Fibroblast of skin of scalp (primary cell): ENCODE measurements around the gene GBA2.

Source experiments
- DNase-seq: peaks from one replicate; pipeline ENCODE4 v3.0.0-alpha.2; 2013

The GBA2 gene

DNA sequence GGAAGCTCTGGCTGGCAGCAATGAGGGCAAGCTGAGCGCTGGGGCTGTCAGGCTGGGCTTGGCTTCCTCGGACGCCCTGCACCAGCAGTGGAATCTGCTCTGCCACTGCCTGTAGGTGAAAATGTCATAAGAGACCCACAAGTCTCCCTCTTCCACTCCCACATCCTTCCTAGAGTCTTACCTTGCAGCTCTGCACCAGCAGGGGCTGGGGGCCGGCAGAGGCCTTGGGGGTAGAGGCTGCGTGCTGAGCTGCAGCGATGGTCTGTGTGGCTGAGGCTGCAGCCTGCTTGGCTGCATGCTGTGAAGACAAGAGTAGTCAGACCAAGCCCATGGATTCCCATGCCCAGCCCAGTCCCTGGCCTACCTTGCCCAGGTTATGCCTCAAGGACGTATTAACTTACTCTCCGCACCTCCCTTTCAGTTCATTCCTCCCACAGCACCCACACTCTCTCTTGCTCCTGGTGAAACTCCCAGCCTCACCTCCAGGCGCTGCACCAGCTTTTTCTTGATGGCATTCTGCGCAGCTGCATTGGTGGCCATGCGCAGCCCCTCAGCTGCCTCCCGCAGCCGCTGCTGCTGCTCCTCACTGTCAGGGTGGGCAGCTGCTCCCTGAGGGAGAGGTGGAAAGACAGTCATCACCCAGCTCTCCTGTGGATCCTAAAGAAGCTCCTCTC lies 34.3 kb downstream of the GBA2 start:
- DNase-seq: no peak

DNA sequence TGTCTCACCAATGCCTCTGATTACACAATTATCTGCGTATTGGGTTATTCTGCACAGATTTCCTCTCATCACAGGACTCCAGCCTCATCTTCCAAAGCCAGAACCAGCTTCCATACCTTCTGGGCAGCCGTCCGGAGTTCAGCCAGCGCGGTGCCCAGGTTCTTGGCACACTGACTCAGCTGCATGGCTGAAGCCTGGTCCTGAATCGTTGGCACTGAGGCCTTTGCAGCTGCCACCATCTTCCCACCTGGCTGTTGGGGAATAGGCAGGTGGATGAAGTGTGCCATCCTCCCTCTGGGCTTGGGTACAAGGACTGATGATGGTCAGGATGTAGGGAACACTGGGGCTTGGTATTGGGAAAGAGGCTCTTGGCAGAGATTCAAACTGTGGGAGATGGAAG lies 34.9 kb downstream of the GBA2 start:
- DNase-seq: no peak

DNA sequence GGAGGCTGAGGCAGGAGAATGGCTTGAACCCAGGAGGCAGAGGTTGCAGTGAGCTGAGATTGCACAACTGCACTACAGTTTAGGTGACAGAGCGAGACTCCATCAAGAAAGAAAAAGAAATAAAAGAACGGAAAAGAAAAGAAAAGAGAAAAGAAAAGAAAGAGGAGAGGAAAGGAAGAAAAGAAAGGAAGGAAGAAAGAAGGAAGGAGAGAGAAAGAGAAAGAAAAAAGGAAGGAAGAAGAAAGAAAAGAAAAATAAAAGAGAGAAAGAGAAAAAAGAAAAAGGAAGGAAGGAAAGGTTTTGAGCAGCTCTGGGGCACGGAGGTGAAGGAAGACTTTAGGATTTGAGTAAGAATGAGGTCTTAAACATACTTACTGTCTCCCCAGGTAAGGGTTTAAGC lies 35.5 kb downstream of the GBA2 start:
- no peak for DNase-seq

DNA sequence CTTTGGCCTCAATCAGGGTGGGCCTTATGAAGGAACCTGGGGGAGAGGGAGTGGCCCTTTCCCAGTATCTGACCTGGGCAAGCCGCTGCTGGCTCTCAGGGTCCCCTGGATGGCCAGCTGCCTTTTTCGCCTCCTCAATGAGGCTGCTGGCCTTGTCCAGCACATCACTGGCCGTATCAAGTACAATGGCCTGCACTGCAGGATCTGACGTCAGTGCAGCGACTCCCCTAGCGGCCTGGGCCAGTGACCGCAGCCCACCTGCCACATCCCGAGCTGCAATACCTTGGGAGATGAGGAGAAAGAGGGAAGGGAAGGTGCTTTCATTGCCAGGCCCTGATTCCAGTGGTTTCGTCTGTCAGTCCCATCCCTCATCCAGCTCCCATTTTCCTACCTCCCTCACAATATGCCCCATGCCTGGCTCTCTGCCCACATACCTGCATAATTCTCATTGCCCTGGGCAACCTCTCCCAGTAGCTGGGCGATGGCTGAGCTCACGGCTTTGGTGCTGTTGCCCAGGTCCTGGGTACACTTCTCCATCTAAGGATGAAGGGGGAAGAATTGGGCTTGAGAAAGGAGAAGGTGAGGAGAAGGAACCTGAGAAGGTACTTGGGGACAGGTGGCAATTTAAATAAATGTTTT lies 36.1 kb downstream of the GBA2 start:
- no peak for DNase-seq

DNA sequence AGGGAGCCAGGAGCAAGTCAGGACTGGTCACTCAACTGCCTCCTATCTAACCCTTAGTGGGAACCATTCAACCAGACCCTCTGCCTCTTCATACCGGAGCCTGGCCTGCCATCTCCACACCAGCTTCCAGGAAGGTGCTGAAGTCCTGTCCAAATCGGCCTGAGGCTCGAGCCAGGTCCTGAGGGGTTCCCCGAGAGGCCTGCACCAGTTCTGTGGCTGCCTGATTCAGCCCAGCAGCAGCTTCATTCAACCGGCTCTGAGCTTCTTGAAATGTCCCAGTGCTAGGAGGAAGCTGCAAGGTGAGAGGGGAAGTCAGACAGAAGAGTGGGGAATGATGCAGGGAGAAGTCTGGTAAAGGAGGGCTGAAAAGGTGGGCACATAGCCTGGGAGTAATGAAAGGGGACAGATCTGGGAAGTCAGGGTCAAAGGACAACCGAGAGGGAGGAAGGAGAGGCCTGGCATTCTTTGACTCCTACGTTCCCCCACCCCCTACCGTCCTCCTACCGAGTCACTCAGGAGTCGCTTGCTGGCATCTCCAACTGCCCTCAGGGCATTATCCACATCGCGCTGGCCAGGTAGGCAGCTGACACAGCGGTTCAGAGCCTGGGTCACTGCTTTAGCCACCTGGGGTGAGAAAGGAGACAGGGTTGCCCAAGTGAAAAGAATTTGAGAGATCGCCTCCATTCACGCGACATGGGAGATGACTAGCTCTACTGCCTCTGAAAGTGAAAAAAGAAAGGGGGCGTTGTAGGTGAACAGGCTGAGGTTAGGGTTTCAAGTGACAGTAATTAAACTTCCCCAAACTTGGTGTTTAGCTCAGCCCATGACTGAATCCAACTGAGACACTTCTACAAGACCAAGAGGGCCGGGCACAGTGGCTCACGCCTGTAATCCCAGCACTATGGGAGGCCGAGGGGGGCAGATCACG lies 37.3 kb downstream of the GBA2 start:
- DNase-seq: no peak

DNA sequence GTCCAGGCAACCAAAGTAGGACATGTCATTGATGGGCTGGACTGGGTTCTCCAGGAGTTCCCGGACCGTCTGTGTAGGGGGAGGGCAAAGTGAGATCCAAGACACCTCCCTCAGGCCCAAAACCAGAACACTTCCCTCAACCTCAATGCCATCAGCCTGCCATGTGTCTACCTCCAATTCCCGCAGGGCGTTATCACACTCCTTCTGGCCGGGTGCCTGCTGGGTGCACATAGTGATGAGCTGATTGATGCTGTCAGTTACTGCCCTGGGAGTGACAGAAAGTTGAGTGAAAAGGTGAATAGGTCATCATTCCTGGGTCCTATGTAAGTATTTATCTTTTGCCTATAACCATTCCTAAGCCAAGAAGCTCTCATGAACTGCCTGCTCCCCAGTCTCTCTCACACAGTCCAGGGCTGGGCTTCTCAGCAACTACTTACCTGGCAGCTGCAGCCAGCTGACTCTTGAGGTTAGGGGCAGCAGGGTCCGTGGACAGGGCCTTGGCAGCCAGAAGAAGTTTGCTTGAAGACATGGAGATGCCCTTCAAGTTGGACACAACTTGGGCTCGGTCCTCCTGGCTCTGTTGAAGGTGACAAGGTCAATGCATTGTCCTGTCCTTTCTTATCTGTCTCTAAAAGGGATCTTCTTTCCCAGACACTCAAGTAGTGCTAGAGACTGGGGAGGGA lies 38.1 kb downstream of the GBA2 start:
- no peak for DNase-seq

DNA sequence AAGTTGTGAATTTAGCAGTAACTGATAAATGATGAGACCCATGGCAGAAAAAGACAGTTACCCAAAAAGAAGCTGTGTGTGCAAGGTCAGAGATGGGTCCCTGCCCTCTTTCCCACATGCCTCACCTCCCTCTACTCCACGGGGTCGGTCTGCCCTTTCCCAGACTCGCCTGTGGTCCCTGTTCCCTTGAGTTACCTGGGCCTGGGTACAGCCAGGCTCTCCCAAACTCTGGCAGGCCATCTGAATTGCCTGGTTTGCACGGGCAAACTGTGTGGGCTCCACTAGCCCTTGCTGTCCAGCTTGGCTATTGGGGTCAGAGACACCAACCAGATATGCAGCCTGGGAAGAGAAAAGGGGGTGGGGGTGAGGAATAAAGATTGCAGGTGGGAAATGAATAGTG lies 40.9 kb downstream of the GBA2 start:
- no peak for DNase-seq

DNA sequence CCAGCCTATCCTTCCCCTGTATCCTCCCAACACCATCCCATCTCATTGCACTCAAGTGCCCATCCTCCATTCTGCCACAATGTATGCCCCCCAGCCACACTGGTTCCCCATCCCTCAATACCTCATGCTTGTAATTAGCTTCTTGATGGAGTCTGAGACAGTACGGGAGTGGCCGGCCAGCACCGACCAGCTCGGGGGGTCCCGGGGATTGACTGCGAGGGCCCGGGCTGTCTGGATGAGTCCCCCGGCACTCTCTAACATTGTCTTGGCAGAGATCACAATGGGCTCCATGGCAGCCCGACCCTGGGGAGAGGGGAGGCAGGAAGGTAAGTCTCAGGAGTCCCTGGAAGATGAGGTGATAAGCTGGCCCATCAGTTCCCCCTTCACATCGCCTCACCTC lies 42.1 kb downstream of the GBA2 start:
- DNase-seq: no peak

DNA sequence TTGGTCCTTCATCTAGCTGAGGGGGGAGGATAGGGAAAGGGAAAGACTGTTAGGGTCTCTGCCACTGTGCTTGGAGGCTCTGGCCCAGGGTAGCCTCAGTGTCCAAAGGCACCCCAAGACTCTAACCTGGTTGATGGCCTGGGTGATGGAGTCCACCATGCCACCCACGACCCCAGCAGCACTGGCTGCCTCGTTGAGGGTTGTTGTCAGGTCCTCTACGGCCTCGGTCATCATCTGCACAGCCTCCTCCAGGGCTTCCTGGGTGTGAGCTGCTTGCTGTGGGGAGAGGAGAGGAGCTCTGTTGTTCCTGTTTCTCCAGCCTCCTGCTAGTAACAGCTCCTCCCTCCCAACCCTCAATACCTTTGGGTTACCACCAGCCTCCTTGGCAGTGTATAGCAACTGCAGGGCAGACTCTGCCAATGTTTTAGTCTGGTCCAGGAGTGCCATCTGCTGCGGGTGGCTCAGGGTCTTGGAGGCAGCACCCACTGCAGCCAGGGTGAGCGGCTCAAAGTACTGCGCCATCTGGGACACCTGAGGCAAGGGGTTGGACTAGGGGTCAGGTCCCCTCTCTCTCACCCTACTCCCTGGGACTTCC lies 43.1 kb downstream of the GBA2 start:
- no peak for DNase-seq

DNA sequence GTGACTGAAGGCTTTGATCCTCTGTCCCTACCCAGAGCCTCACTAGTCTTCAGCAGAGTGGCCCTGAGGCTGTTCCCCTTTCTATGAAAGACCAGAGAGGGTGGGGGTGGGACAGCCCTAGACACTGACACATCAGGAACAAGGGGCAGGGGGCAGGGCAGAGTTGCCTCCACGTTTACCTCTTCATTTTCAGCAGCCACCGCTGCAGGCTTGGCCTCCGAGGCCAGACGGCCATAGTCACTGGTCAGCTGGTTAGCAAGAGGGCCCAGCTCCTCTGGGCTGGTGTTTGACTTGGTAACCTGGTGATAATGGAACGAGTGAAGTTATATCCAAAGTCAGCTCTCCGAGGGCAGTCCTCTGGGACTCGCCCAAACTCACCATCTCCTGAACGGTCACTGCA lies 43.7 kb downstream of the GBA2 start:
- no peak for DNase-seq

DNA sequence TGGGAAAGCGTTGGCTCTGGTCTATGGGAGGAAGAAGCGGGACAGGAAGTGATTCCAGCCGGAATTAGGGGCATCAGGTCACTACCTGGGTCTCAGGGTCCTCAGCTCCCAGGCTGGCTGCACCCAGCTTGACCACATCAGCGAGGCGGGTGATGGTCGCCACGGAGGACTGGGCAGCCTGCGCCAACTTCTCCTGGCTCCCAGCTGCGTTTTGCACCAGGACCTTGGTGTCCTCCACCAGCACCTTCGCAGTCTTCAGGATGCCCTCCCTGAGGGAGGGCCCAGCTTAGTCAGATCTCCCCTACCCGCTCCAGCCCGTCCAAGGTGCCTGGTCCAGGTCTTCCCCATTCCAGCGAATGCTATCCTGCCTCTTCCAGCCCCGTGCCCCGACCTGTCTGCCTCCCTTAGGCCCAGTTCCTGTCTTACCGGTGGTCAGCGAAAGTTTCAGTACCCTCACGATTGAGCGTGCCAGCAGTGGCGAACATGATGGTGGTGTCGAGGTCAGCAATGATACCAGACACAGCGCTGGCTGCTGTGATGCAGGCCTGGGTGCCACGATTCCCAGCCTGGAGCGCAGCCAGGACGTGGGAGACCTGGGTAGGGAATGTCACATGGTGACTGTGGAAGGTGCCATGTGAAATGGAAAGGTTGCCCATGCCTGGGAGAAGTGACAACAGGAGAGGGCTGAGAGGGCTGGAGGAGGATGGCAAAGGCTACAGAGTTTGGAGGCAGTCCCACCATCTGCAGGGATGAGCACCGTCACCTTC lies 44.9 kb downstream of the GBA2 start:
- no peak for DNase-seq

DNA sequence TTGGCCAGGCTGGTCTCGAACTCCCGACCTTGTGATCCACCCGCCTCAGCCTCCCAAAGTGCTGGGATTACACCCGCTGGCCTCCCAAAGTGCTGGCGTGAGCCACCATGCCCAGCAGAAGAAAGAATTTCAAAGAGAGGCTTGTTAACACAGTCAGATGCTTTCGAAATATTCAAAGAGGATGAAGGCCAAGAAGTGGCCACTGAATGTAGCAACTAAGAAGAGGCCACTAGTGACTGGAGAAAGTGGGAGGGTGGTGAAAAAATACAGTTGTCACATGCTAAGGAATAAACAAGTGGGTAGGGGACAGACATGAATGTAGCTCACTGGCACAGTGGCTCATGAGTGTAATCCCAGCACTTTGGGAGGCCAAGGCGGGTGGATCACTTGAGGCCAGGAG lies 46.3 kb downstream of the GBA2 start:
- no peak for DNase-seq

DNA sequence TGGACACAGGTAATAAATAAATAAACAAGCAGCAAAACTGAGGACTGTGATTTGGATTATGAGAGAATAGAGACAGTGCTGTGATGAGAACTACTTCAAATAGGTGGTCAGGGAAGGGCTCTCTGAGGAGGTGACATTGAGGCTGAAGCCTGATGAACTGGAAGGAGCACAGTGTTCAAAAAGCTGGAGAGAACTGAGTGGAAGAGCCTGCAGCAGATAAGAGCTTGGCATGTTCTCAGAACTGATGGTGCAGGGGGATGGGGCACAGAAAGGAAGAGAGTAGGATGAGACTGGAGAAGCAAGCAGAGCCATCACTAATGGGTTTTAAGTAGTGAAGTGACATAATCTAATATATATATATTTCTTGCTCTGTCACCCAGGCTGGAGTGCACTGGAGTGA lies 48.1 kb downstream of the GBA2 start:
- no peak for DNase-seq

DNA sequence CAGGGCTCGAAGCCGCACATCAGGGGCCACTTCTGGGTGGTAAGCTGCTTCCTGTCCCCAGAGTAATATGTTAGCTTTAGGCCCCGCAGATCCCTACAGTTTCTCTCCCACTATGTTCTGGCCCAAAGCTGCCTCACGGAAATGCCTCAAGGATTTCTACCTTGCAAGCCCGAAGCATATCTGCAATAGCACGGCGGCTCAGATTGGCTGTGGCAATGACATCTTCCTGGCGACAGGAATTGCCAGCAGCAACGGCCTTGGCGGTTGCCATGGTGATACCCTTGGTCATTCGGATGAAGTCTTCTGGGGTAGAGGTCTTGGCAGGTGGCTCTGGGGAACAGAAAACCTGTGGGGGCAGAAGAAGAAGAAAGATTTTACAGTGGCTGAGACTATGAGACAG lies 49.0 kb downstream of the GBA2 start:
- no peak for DNase-seq

DNA sequence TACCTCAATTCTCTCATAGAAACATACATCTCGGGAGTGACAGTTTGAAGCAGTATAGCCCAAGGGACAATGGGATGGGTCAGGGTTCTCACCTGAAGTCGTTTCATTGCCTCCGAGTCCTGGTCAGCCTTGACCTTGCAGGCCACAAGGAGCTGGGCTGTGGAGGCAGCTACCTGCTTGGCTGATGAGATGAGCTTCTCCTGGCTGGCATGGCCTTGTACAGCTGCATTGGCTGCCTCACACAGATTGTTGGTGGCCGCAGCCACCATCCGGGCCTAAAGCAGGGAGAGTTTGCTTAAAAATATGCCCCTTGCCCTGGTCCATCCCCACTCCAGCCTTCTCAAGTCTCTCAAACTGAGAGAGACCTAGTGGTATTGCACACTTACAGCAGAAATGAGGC lies 50.8 kb downstream of the GBA2 start:
- no peak for DNase-seq

DNA sequence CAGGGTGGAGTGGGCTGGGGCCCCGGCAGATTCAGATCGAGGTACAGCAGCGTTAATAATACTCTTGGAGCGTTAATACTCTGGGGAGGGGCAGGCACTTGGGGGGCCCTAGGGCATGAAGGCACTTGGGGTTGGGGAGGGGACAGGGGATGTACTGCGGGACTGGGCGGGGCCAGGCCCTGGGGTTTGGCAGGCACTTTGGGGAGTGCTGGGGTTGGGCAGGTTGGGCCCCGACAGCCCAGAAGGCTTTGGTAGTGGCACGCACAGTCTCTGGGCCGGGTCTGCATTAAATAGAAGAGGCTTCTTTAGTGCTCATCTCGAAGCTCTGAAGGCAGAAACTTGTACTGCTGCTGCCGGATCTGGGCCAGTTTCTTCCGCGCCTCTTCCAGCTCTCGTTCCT lies 51.5 kb downstream of the GBA2 start:
- no peak for DNase-seq

DNA sequence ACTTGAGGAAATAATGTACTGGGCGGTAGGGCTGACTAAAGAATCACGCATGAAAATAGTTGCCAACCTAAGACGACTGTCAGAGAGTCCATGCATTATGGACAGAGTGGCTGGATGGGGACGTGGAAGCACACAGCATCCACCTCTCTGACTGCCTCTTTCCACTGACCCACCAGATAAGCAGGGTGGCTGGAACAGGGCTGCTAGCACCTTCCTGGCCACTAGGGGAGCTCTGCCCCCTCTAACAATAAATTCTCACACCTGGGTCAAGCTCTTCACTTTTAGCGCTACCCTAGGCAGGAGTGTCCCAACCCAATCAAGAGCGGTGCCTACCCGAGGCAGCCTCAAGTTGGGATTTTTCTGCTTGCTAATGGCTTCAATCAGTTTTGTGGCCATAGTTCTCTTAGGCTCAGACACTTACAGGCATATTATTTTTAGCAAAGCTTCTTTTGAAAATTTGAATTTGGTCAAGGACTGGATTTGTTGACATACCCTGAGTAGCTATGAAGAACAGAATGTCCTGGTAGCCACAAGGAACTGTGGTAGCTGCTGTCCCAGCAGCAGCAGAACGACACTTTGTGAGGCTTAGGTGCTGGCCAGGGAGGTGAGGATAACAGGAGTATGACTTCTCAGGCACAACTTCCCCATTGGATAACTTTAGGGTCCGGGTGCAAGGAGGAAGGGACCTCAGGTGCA lies 52.4 kb downstream of the GBA2 start:
- peak; percentile 41 for DNase-seq

DNA sequence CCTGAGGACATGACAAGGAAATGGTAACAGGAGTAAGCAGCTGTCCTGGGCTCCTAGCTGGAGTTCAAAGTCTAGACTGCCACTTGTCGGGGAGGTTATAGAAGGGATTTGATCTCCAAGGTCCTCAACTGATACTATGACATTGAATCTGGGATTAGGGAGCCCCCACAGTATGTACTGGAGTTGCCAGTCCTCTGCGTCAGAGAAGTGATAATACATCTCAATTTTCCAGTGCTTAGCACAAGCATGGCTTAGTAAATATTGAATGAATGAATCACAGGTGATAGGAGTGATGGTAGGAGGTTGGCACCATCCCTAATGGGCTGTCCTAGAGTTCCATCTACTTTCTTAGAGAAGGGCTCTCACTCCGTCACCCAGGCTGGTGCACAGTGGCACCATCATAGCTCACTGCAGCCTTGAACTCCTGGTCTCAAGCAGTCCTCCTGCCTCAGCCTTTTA lies 53.1 kb downstream of the GBA2 start:
- DNase-seq: no peak

DNA sequence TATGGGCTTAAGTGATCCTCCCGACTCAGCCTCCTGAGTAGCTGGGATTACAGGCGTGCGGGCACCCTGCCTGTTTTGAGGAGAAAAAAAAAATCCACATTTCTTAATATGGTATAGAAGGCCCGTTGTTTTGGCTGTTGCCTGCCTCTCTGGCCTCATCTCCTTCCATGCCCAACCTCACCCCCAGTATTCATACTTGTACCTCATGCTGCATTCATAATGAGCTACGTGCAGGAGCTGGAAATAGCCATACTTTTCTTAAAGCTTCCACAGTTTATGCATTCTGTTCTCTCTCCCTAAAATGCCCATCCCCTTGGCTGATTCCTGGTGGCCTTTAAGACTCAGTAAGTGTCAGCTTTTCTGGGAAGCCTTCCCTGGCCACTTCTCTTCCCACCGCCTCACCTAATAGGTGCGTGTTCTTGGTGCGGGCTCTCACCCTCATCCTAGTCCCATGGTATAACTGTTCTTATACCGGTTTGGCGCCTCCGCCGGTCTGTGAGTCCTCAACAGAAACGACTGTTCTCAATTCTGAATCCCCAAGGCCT lies 57.2 kb downstream of the GBA2 start:
- peak; percentile 62 for DNase-seq

DNA sequence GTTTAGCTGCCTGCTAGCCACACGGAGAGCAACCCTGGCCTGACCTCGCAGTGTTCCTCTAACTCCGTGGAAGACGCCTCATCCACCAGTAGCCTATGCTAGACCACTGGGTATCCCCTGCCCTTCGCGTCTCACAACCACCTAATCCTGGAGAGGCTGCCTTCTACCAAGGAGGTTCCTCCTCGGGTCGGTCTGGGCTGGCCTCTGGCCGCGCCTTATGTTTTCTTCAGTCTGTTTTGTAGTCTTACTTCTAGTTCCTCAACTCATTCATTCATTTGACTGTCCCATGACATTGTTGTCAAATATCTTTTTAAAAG lies 57.7 kb downstream of the GBA2 start:
- DNase-seq: no peak
